Activated CD4-positive, alpha-beta T cell treated with anti-CD3 and anti-CD28 coated beads, Interleukin-2, amount 50 U/mL, for 48 hours (primary cell): ENCODE measurements around the gene SURF6.

ENCODE experiments used
- DNase-seq, 2 experiments: peaks; one replicate each; pipeline ENCODE4 v3.0.0-alpha.2; 2020

The SURF6 gene

GRCh38 chr9:133367221-133367620 lies 31.2 kb upstream of the SURF6 start:
- no peak for DNase-seq

GRCh38 chr9:133366435-133366834 lies 30.4 kb upstream of the SURF6 start:
- DNase-seq, result no peak

GRCh38 chr9:133362359-133363044 lies 26.5 kb upstream of the SURF6 start:
- no peak for DNase-seq

GRCh38 chr9:133361507-133362092 lies 25.6 kb upstream of the SURF6 start:
- DNase-seq, result no peak

GRCh38 chr9:133360400-133361393 lies 24.7 kb upstream of the SURF6 start:
- DNase-seq, result no peak

- peak in 1 of 2 experiments; percentile 49 for DNase-seq
Observed at GRCh38 chr9:133359399-133360175, 23.6 kb upstream of the SURF6 start.

GRCh38 chr9:133357656-133358055 lies 21.7 kb upstream of the SURF6 start:
- no peak for DNase-seq

- DNase-seq, result peak; percentile 91 to 92
Observed at GRCh38 chr9:133356391-133357091, 20.6 kb upstream of the SURF6 start, which contains the start of the genes SURF1 and SURF2. TSS of gene SURF1 (minus strand) at chr9:133356487. CDS start at chr9:133356453, 34 bp downstream. TSS of gene SURF2 (plus strand) at chr9:133356550. CDS start at chr9:133356593, 43 bp downstream.

GRCh38 chr9:133355881-133356357 lies 19.9 kb upstream of the SURF6 start:
- no peak for DNase-seq

- DNase-seq, result no peak
Observed at GRCh38 chr9:133354766-133355165, 18.8 kb upstream of the SURF6 start.

- DNase-seq, result no peak
Observed at GRCh38 chr9:133353548-133353947, 17.6 kb upstream of the SURF6 start.

- DNase-seq, result no peak
Observed at GRCh38 chr9:133352635-133353340, 16.8 kb upstream of the SURF6 start.

GRCh38 chr9:133351908-133352634 lies 16.1 kb upstream of the SURF6 start:
- peak in 1 of 2 experiments; percentile 66 for DNase-seq

- no peak for DNase-seq
Observed at GRCh38 chr9:133351526-133351907, 15.5 kb upstream of the SURF6 start.

GRCh38 chr9:133349965-133350616 lies 14.1 kb upstream of the SURF6 start:
- DNase-seq, result peak in 1 of 2 experiments; percentile 40

- DNase-seq, result no peak
Observed at GRCh38 chr9:133348718-133349573, 13.0 kb upstream of the SURF6 start.

GRCh38 chr9:133347985-133348717 lies 12.2 kb upstream of the SURF6 start, which contains the start of the genes MED22 and RPL7A:
TSS of gene MED22 (minus strand) at chr9:133348131. CDS start at chr9:133346662, 1,469 bp downstream.
TSS of gene RPL7A (plus strand) at chr9:133348218. CDS start at chr9:133348244, 26 bp downstream.
- DNase-seq, result peak; percentile 92 to 95
